H54 (cell line): ENCODE data around the gene CTXND2.

ENCODE experiments used
- DNase-seq: peaks from one replicate; pipeline ENCODE4 v3.0.0; 2011; ENCODE audit warnings: low spot score, mixed read lengths; ENCODE audit not compliant: insufficient read length
- FAIRE-seq: peaks from 3 replicates; lab custom pipeline; 2011; peaks lifted over from hg19 to GRCh38; lab: Jason Lieb, UNC
- POLR2A ChIP-seq: IDR thresholded peaks from 2 replicates; pipeline ENCODE4 v1.6.1; 2011; ENCODE audit warnings: low read depth, mild to moderate bottlenecking, low read length

The CTXND2 gene

DNA sequence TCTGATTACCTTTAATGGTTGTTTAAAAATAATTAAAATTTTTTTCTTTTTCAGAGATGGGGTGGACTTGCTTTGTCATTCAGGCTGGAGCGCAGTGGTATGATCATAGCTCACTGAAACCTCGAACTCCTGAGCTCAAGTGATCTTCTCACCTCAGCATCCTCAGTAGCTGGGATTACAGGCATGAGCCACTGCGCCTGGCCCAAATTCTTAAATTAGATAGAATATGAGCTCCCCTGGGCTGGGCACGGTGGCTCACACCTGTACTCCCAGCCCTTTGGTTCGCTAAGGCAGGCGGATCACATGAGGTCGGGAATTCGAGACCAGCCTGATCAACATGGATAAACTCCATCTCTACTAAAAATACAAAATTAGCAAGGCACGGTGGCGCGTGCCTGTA is 70.7 kb downstream of the CTXND2 start:
- FAIRE-seq, result no peak

DNA sequence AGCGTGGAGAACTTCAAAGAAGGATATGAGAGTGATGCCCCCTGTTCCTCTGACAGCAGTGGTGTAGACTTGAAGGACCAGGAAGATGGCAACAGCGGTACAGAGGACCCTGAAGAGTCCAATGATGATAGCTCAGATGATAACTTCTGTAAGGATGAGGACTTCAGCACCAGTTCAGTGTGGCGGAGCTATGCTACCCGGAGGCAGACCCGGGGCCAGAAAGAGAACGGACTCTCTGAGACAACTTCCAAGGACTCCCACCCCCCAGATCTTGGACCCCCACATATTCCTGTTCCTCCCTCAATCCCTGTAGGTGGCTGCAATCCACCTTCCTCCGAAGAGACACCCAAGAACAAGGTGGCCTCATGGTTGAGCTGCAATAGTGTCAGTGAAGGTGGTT is 73.7 kb downstream of the CTXND2 start:
- TF ChIP-seq POLR2A, result no peak
- DNase-seq (no peak), FAIRE-seq (no peak)

More for the DNA sequence above, 70.7 kb downstream of the CTXND2 start:
- no peak for DNase-seq
- TF ChIP-seq POLR2A, result no peak

DNA sequence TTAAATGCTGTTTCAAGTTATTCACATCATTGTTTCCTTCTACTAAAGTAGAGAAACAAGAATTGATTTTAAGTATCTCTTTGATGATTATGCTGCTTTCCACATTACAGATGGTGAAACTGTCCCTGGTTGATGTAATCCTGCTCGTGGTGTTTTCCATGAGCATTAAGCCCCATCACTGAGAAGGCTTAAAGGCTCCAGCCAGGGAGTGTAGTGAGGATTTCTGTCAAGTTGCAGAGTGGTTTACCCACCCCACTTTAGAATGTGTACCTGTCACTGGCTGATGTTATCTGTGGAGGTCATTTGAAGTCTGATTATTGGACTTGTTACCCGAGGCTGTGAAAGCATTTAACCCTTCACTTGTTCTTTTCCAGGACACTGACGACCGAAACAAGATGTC is 74.8 kb downstream of the CTXND2 start:
- TF ChIP-seq POLR2A, result no peak
- DNase-seq, result no peak
- FAIRE-seq, result no peak
